Stimulated activated CD8-positive, alpha-beta memory T cell treated with anti-CD3 and anti-CD28 coated beads, Interleukin-7, amount 100 ng/mL, for 48 hours (primary cell): Measurements from ENCODE around the gene HDGFL2.

ENCODE experiments used
- DNase-seq, 2 donors: peaks; one replicate each; pipeline ENCODE4 v3.0.0-alpha.2; 2020; ENCODE audit warnings: low read depth in 1 of 2; ENCODE audit errors: extremely low read depth in 1 of 2

HDGFL2 gene

DNA sequence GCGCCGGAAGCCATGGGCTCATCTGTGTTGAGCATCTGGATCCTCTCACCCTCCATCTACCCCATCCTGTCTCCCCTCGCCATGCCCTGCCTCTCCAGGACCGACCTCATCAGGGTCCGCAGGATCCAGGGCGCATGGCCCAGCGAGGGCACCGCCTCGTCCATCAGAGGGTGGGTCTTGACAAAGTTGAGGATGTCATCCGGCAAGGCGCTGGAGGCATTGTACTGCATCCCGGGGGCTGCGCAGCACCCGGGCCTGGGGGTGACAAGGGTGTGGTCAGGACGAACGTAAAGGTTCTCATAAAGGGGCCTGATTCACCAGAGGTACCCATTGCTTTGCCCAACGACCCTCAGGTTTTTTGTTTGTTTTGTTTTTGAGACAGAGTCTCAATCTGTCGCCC, 77.9 kb downstream of the HDGFL2 start:
- DNase-seq, result no peak

DNA sequence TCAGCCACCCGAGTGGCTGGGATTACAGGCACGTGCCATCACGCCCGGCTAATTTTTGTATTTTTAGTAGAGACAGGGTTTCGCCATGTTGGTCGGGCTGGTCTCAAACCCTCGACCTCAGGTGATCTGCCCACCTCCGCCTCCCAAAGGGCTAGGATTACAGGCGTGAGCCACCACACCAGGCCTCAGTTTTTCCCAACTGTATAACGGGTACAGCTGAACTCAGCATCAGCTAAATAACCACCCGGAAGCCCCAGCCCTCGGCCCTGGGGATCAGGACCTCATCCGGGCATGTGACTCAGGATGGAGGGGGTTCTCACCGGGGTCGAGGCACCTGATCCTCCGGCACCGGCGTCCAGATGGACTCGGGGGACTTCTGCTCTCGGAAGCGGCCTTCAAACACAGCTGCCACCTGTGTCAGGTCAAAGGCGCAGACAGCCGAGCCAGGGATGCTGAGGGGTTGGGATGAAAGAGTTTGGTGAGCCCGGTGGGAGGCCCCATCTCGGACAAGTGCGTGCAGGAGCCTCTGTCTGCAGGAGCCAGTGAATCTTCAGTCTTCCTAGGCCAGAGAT, 78.5 kb downstream of the HDGFL2 start:
- DNase-seq, result no peak
